Fibroblast of pulmonary artery (primary cell): ENCODE measurements around the gene HERC3.

Experiments
- DNase-seq: peaks from one replicate; pipeline ENCODE4 v3.0.0-alpha.2; 2010; ENCODE audit warnings: low read depth
- H3K4me3 ChIP-seq: replicated peaks from 2 replicates; pipeline ENCODE4 v1.5.1; 2011; ENCODE audit warnings: low read depth, mild to moderate bottlenecking, control low read depth, low read length, moderate library complexity
- TF ChIP-seq, protein P1 (sequence below): IDR thresholded peaks from 2 replicates; pipeline ENCODE4 v1.5.1; 2011; ENCODE audit warnings: mild to moderate bottlenecking, control low read depth, low read length, inconsistent platforms; ENCODE audit errors: missing control alignments

HERC3 gene

DNA sequence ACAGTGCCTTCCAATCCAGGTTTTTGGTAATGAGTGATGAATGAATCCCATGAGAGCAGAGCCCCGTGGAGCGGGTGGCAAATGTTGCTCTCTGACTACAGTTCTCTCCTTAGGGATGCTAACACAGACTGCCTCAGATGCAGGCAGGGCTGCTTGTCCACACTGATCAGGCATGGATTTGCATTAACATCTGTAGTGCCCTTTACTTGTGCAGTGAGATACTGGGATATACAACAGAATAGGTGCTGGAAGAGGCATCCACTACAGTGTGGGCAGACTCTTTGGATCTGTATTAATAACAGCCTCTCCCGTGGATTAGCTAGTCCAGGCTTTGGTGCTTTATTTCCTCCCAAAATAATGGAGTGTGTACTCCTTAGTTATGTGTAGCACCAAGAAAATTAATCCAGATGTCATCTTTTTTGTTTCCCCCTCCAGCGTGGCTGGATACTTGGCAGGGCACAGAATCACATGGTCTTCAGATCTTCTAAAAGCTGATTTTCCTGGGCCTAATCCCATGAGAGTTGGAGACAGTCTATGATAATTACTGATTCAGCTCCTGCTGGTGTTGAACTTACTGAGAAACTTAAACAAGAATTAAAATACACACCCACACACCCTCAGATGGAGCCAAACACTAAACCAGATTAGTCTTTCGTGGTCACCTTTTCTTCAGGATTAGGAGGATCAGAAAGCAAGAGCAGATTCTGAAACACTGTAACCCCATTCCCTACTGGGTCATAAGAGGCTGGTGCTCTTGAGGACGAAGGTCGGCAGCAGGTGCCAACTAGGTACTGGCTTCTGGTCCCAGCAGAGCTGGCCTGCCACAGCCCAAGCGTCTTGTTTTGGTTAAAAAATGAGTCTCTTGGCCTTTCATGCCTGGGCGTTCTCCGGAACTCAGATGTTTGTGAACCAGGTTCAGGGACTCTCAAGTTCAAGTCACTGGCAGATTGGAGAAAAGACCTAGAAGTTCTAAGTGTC, 128.5 kb downstream of the HERC3 start:
- no peak for DNase-seq
- no peak overlapping the region for H3K4me3 ChIP-seq
- TF ChIP-seq, protein P1, sequence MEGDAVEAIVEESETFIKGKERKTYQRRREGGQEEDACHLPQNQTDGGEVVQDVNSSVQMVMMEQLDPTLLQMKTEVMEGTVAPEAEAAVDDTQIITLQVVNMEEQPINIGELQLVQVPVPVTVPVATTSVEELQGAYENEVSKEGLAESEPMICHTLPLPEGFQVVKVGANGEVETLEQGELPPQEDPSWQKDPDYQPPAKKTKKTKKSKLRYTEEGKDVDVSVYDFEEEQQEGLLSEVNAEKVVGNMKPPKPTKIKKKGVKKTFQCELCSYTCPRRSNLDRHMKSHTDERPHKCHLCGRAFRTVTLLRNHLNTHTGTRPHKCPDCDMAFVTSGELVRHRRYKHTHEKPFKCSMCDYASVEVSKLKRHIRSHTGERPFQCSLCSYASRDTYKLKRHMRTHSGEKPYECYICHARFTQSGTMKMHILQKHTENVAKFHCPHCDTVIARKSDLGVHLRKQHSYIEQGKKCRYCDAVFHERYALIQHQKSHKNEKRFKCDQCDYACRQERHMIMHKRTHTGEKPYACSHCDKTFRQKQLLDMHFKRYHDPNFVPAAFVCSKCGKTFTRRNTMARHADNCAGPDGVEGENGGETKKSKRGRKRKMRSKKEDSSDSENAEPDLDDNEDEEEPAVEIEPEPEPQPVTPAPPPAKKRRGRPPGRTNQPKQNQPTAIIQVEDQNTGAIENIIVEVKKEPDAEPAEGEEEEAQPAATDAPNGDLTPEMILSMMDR: no peak

GRCh38 chr4:88722276-88722780, 130.0 kb downstream of the HERC3 start:
- DNase-seq: no peak
- TF ChIP-seq, protein P1: no peak
- H3K4me3 ChIP-seq: no peak overlapping the region

DNA sequence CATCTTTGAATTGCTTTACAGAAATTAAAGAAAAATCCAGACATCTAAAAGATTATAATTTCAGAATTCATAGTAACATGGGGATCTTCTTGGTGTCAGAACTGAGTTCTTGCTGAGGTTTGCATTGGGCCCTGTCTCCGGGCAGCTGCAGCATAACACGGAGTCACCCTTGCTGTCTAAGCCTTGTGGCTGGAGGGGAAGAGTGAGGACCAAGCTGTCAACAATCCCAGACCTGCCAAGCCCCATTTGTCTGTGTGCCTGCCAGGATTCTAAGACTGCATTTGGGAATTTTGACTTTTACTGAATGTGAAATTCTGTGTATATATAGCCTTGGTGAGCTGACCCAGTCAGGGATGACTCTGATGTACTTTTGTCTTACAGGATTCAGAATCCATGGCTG, 130.5 kb downstream of the HERC3 start:
- DNase-seq: no peak

DNA sequence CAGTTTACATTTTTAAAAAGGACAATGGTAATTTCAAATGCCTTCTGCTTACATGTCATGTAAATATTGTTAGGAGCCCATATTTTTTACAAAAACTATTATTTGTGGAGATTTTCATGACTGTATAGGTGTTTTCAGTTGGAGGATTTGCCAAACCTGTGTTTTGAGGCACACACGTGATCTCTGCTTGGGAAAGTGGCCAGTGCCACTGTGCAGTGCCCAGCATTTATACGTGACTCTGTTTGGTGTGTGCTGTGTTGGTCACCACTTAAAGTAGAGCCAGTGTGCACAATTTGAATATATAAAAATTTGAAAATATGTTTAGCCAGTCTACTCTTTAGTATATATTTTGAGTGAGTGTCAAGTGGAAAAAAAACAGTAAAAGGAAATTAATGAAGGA, 132.1 kb downstream of the HERC3 start:
- TF ChIP-seq, protein P1: no peak

More for the DNA sequence above, 130.5 kb downstream of the HERC3 start:
- TF ChIP-seq, protein P1: no peak
- H3K4me3 ChIP-seq: no peak overlapping the region

GRCh38 chr4:88725143-88725542, 132.9 kb downstream of the HERC3 start:
- H3K4me3 ChIP-seq: no peak overlapping the region
- TF ChIP-seq, protein P1: no peak
- no peak for DNase-seq

More for the DNA sequence above, 132.1 kb downstream of the HERC3 start:
- no peak overlapping the region for H3K4me3 ChIP-seq
- DNase-seq: no peak

DNA sequence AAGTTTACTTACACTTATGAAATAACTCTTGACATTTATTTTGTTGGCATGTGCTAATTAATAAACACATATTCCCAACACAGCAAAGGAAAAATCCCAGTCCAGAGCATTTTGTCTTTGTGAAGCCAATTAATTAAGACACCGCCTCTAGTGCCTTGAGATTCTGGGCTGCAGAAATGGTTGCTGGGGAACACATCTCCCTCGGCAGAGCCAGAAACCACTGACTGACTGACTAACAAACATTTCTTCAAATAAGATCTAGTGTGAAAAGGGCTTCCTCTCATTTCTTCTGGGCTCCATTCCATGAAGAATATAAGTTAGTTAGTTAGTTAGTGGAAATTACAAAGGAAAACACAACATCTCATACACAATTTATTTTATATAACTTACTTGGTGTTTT, 133.7 kb downstream of the HERC3 start:
- TF ChIP-seq, protein P1: no peak
- H3K4me3 ChIP-seq: no peak overlapping the region
- no peak for DNase-seq
